Stimulated activated CD4-positive, alpha-beta T cell treated with anti-CD3 and anti-CD28 coated beads, Interleukin-2, amount 100 ng/mL, for 48 hours (primary cell): Measurements from ENCODE around the gene TMCO4.
A peak's percentile ranks its signal among the peaks of the same experiment; 100 is the strongest.

ENCODE experiments used
- DNase-seq, 2 donors: peaks; one replicate each; pipeline ENCODE4 v3.0.0-alpha.2; 2020

Gene TMCO4

GRCh38 chr1:19774180-19774785 is 25.4 kb downstream of the TMCO4 start:
- DNase-seq, result no peak

GRCh38 chr1:19773485-19773884 is 26.2 kb downstream of the TMCO4 start:
- no peak for DNase-seq

- no peak for DNase-seq
Observed at GRCh38 chr1:19772053-19772452, 27.7 kb downstream of the TMCO4 start.

GRCh38 chr1:19771350-19771749 is 28.4 kb downstream of the TMCO4 start:
- DNase-seq, result no peak

GRCh38 chr1:19770436-19771190 is 29.1 kb downstream of the TMCO4 start:
- DNase-seq, result no peak

- no peak for DNase-seq
Observed at GRCh38 chr1:19769211-19769932, 30.3 kb downstream of the TMCO4 start.

GRCh38 chr1:19768353-19769210 is 31.1 kb downstream of the TMCO4 start:
- DNase-seq, result no peak

GRCh38 chr1:19765623-19766022 is 34.1 kb downstream of the TMCO4 start:
- peak; percentile 39 to 41 for DNase-seq

- DNase-seq, result no peak
Observed at GRCh38 chr1:19764848-19765247, 34.9 kb downstream of the TMCO4 start.

GRCh38 chr1:19762175-19762779 is 37.4 kb downstream of the TMCO4 start:
- peak; percentile 43 to 48 for DNase-seq

- no peak for DNase-seq
Observed at GRCh38 chr1:19759740-19760089, 40.0 kb downstream of the TMCO4 start.

GRCh38 chr1:19758227-19758830 is 41.4 kb downstream of the TMCO4 start:
- DNase-seq, result no peak

- DNase-seq, result no peak
Observed at GRCh38 chr1:19757641-19758040, 42.1 kb downstream of the TMCO4 start.

- no peak for DNase-seq
Observed at GRCh38 chr1:19756480-19756879, 43.2 kb downstream of the TMCO4 start.

GRCh38 chr1:19754482-19754881 is 45.2 kb downstream of the TMCO4 start:
- no peak for DNase-seq

- no peak for DNase-seq
Observed at GRCh38 chr1:19752083-19752696, 47.5 kb downstream of the TMCO4 start.

- no peak for DNase-seq
Observed at GRCh38 chr1:19750882-19751276, 48.8 kb downstream of the TMCO4 start.

GRCh38 chr1:19750101-19750881 is 49.4 kb downstream of the TMCO4 start:
- DNase-seq, result no peak

- no peak for DNase-seq
Observed at GRCh38 chr1:19749685-19750084, 50.0 kb downstream of the TMCO4 start.

- no peak for DNase-seq
Observed at GRCh38 chr1:19747761-19748160, 52.0 kb downstream of the TMCO4 start.

- DNase-seq, result no peak
Observed at GRCh38 chr1:19744886-19745285, 54.8 kb downstream of the TMCO4 start.
